ENCODE results near the gene EGLN1.
A peak's percentile ranks its signal among the peaks of the same experiment; 100 is the strongest.

The EGLN1 gene

GRCh38 chr1:231401478-231401877 lies 20.6 kb downstream of the EGLN1 start:
- no peaks in the 10 kb centered on the region for H3K9me3 ChIP-seq (ENCODE audit: control insufficient read depth in 1 of 2, low read length in 2 of 2)
- H3K36me3 ChIP-seq (ENCODE audit: control insufficient read depth in 1 of 2, insufficient read depth in 2 of 2, low read length in 2 of 2), result no peaks in the 10 kb centered on the region
- no peak overlapping the region for H3K27ac ChIP-seq (ENCODE audit: low read depth, low read length)
- no peaks in the 10 kb centered on the region for H3K27me3 ChIP-seq (ENCODE audit: control insufficient read depth in 1 of 2, insufficient read depth in 2 of 2, low read length in 2 of 2)
- H3K4me3 ChIP-seq (ENCODE audit: low read depth in 1 of 2, low read length in 2 of 2), result no peak overlapping the region
- peaks cover 0 to 5% of the 10 kb centered on the region in 2 donors for H3K4me1 ChIP-seq (ENCODE audit: control insufficient read depth in 1 of 2, insufficient read depth in 2 of 2, low read length in 2 of 2)
- H3K9ac ChIP-seq (ENCODE audit: low read depth in 1 of 2, low read length in 2 of 2), result no peak overlapping the region

- no peak overlapping the region for H3K9ac ChIP-seq (ENCODE audit: low read depth in 1 of 2, low read length in 2 of 2)
- H3K9me3 ChIP-seq (ENCODE audit: control insufficient read depth in 1 of 2, low read length in 2 of 2), result no peaks in the 10 kb centered on the region
- H3K36me3 ChIP-seq (ENCODE audit: control insufficient read depth in 1 of 2, insufficient read depth in 2 of 2, low read length in 2 of 2), result no peaks in the 10 kb centered on the region
- no peak overlapping the region for H3K27ac ChIP-seq (ENCODE audit: low read depth, low read length)
- H3K4me3 ChIP-seq (ENCODE audit: low read depth in 1 of 2, low read length in 2 of 2), result no peak overlapping the region
- H3K4me1 ChIP-seq (ENCODE audit: control insufficient read depth in 1 of 2, insufficient read depth in 2 of 2, low read length in 2 of 2), result peaks cover 24 to 25% of the 10 kb centered on the region in 2 donors
- no peaks in the 10 kb centered on the region for H3K27me3 ChIP-seq (ENCODE audit: control insufficient read depth in 1 of 2, insufficient read depth in 2 of 2, low read length in 2 of 2)
Observed at GRCh38 chr1:231397886-231398671, 24.0 kb downstream of the EGLN1 start.

DNA sequence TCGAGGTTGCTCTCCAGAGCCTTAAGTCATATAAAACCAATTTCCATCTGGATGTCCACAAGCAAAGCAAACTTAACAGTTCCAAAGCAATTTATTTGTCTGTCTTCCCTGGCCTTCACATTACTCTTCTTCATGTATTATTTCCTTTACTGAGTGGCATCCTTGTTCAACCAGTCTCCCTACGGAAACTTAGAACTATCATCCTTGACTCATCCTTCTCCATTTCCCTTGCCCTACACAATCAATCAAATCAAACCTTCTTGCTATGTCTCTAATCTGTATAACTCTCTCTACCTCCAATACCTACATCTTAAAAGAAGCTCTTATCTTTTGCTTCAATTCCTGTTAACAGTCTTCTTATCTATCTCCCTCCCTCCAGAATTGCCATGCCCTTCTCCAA lies 25.4 kb downstream of the EGLN1 start:
- no peak overlapping the region for H3K4me3 ChIP-seq (ENCODE audit: low read depth in 1 of 2, low read length in 2 of 2)
- H3K9me3 ChIP-seq (ENCODE audit: control insufficient read depth in 1 of 2, low read length in 2 of 2), result no peaks in the 10 kb centered on the region
- H3K36me3 ChIP-seq (ENCODE audit: control insufficient read depth in 1 of 2, insufficient read depth in 2 of 2, low read length in 2 of 2), result no peaks in the 10 kb centered on the region
- no peak overlapping the region for H3K9ac ChIP-seq (ENCODE audit: low read depth in 1 of 2, low read length in 2 of 2)
- no peaks in the 10 kb centered on the region for H3K27me3 ChIP-seq (ENCODE audit: control insufficient read depth in 1 of 2, insufficient read depth in 2 of 2, low read length in 2 of 2)
- H3K4me1 ChIP-seq (ENCODE audit: control insufficient read depth in 1 of 2, insufficient read depth in 2 of 2, low read length in 2 of 2), result peaks cover 25 to 31% of the 10 kb centered on the region in 2 donors
- no peak overlapping the region for H3K27ac ChIP-seq (ENCODE audit: low read depth, low read length)

DNA sequence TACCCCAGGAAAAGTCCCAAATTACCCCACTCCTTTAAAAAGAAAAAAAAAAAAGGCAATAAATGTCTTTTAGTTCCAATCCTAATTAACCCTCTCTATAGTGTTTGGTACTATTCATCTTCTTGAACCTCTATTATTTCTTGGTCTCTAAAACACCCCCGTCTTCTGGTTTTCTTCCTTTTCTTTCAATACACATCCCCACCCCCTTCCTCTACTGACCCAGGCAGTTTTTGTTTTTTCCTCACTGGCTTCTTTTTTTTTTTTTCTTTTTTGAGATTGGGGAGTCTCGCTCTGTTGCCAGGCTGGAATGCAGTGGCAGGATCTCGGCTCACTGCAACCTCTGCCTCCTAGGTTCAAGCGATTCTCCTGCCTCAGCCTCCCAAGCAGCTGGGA lies 26.1 kb downstream of the EGLN1 start:
- H3K27ac ChIP-seq (ENCODE audit: low read depth, low read length), result no peak overlapping the region
- H3K36me3 ChIP-seq (ENCODE audit: control insufficient read depth in 1 of 2, insufficient read depth in 2 of 2, low read length in 2 of 2), result no peaks in the 10 kb centered on the region
- H3K4me3 ChIP-seq (ENCODE audit: low read depth in 1 of 2, low read length in 2 of 2), result no peak overlapping the region
- peaks cover 25 to 31% of the 10 kb centered on the region in 2 donors for H3K4me1 ChIP-seq (ENCODE audit: control insufficient read depth in 1 of 2, insufficient read depth in 2 of 2, low read length in 2 of 2)
- no peaks in the 10 kb centered on the region for H3K27me3 ChIP-seq (ENCODE audit: control insufficient read depth in 1 of 2, insufficient read depth in 2 of 2, low read length in 2 of 2)
- no peak overlapping the region for H3K9ac ChIP-seq (ENCODE audit: low read depth in 1 of 2, low read length in 2 of 2)
- H3K9me3 ChIP-seq (ENCODE audit: control insufficient read depth in 1 of 2, low read length in 2 of 2), result no peaks in the 10 kb centered on the region

GRCh38 chr1:231395076-231395997 lies 26.8 kb downstream of the EGLN1 start:
- Histone ChIP-seq H3K4me3 (ENCODE audit: low read depth in 1 of 2, low read length in 2 of 2) (no peak overlapping the region), H3K27ac (ENCODE audit: low read depth, low read length) (peak overlapping the region; percentile 30), H3K27me3 (ENCODE audit: control insufficient read depth in 1 of 2, insufficient read depth in 2 of 2, low read length in 2 of 2) (no peaks in the 10 kb centered on the region), H3K9me3 (ENCODE audit: control insufficient read depth in 1 of 2, low read length in 2 of 2) (no peaks in the 10 kb centered on the region), H3K9ac (ENCODE audit: low read depth in 1 of 2, low read length in 2 of 2) (no peak overlapping the region), H3K4me1 (ENCODE audit: control insufficient read depth in 1 of 2, insufficient read depth in 2 of 2, low read length in 2 of 2) (peaks cover 25 to 31% of the 10 kb centered on the region in 2 donors), H3K36me3 (ENCODE audit: control insufficient read depth in 1 of 2, insufficient read depth in 2 of 2, low read length in 2 of 2) (peaks cover 0 to 2% of the 10 kb centered on the region in 2 donors)

- no peaks in the 10 kb centered on the region for H3K9me3 ChIP-seq (ENCODE audit: control insufficient read depth in 1 of 2, low read length in 2 of 2)
- peaks cover 0 to 2% of the 10 kb centered on the region in 2 donors for H3K36me3 ChIP-seq (ENCODE audit: control insufficient read depth in 1 of 2, insufficient read depth in 2 of 2, low read length in 2 of 2)
- H3K27me3 ChIP-seq (ENCODE audit: control insufficient read depth in 1 of 2, insufficient read depth in 2 of 2, low read length in 2 of 2), result no peaks in the 10 kb centered on the region
- peaks cover 25 to 31% of the 10 kb centered on the region in 2 donors for H3K4me1 ChIP-seq (ENCODE audit: control insufficient read depth in 1 of 2, insufficient read depth in 2 of 2, low read length in 2 of 2)
- H3K4me3 ChIP-seq (ENCODE audit: low read depth in 1 of 2, low read length in 2 of 2), result no peak overlapping the region
- H3K9ac ChIP-seq (ENCODE audit: low read depth in 1 of 2, low read length in 2 of 2), result no peak overlapping the region
- no peak overlapping the region for H3K27ac ChIP-seq (ENCODE audit: low read depth, low read length)
Observed at GRCh38 chr1:231393668-231394067, 28.4 kb downstream of the EGLN1 start.

DNA sequence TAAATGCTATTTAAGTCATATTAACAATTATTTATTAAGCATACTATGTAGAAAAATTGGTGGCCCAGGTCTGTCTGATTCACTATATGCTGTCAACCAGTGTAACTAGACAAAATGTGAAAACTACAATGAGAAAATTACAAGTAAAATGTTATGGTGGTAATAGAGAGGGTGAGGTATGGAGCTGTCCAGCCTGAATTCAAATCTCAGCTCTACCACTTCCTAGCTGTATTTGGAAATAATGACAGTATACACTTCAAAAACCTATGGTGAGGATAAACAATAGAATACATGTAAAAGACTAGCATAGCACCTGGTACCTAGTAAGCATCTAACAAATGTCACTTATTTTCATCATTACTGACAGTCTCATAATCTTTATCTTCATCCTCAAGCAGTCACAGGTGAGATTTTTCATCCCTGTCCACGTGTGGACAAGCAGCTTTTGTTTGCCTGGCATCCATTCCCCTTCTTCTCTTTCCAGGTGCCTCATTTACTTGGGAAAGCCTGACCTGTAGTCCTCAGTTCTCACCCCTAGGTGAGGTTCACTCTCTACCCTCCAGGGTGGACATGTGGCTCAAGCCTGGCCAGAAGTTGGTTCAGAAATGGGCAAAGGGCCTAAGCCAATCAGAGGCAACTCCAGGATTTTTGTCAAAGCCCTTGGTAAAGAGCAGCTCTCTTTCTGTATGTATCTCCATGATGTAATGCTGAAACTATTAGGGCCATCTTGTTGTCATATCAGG lies 29.5 kb downstream of the EGLN1 start:
- H3K27me3 ChIP-seq (ENCODE audit: control insufficient read depth in 1 of 2, insufficient read depth in 2 of 2, low read length in 2 of 2), result no peaks in the 10 kb centered on the region
- no peak overlapping the region for H3K4me3 ChIP-seq (ENCODE audit: low read depth in 1 of 2, low read length in 2 of 2)
- H3K4me1 ChIP-seq (ENCODE audit: control insufficient read depth in 1 of 2, insufficient read depth in 2 of 2, low read length in 2 of 2), result peaks cover 25 to 31% of the 10 kb centered on the region in 2 donors
- no peaks in the 10 kb centered on the region for H3K9me3 ChIP-seq (ENCODE audit: control insufficient read depth in 1 of 2, low read length in 2 of 2)
- H3K27ac ChIP-seq (ENCODE audit: low read depth, low read length), result no peak overlapping the region
- peaks cover 0 to 2% of the 10 kb centered on the region in 2 donors for H3K36me3 ChIP-seq (ENCODE audit: control insufficient read depth in 1 of 2, insufficient read depth in 2 of 2, low read length in 2 of 2)
- no peak overlapping the region for H3K9ac ChIP-seq (ENCODE audit: low read depth in 1 of 2, low read length in 2 of 2)

- peaks cover 0 to 2% of the 10 kb centered on the region in 2 donors for H3K36me3 ChIP-seq (ENCODE audit: control insufficient read depth in 1 of 2, insufficient read depth in 2 of 2, low read length in 2 of 2)
- H3K27me3 ChIP-seq (ENCODE audit: control insufficient read depth in 1 of 2, insufficient read depth in 2 of 2, low read length in 2 of 2), result no peaks in the 10 kb centered on the region
- no peak overlapping the region for H3K4me3 ChIP-seq (ENCODE audit: low read depth in 1 of 2, low read length in 2 of 2)
Observed at GRCh38 chr1:231390071-231390470, 32.0 kb downstream of the EGLN1 start.

GRCh38 chr1:231387770-231388669 lies 34.1 kb downstream of the EGLN1 start:
- no peaks in the 10 kb centered on the region for H3K27me3 ChIP-seq (ENCODE audit: control insufficient read depth in 1 of 2, insufficient read depth in 2 of 2, low read length in 2 of 2)

More at GRCh38 chr1:231390071-231390470, 32.0 kb downstream of the EGLN1 start:
- H3K9ac ChIP-seq (ENCODE audit: low read depth in 1 of 2, low read length in 2 of 2), result no peak overlapping the region
- peaks cover 17 to 22% of the 10 kb centered on the region in 2 donors for H3K4me1 ChIP-seq (ENCODE audit: control insufficient read depth in 1 of 2, insufficient read depth in 2 of 2, low read length in 2 of 2)
- no peaks in the 10 kb centered on the region for H3K9me3 ChIP-seq (ENCODE audit: control insufficient read depth in 1 of 2, low read length in 2 of 2)
- no peak overlapping the region for H3K27ac ChIP-seq (ENCODE audit: low read depth, low read length)

More at GRCh38 chr1:231387770-231388669, 34.1 kb downstream of the EGLN1 start:
- no peak overlapping the region for H3K9ac ChIP-seq (ENCODE audit: low read depth in 1 of 2, low read length in 2 of 2)
- H3K4me3 ChIP-seq (ENCODE audit: low read depth in 1 of 2, low read length in 2 of 2), result no peak overlapping the region
- peaks cover 0 to 7% of the 10 kb centered on the region in 2 donors for H3K4me1 ChIP-seq (ENCODE audit: control insufficient read depth in 1 of 2, insufficient read depth in 2 of 2, low read length in 2 of 2)
- H3K27ac ChIP-seq (ENCODE audit: low read depth, low read length), result no peak overlapping the region
- peaks cover 0 to 2% of the 10 kb centered on the region in 2 donors for H3K36me3 ChIP-seq (ENCODE audit: control insufficient read depth in 1 of 2, insufficient read depth in 2 of 2, low read length in 2 of 2)
- H3K9me3 ChIP-seq (ENCODE audit: control insufficient read depth in 1 of 2, low read length in 2 of 2), result no peaks in the 10 kb centered on the region
